OCI-LY7 (cell line): ENCODE data around the gene TGM2.

Experiments
- EZH2phosphoT487 ChIP-seq: fragments of 200-600 bp; sonication (generic); IDR thresholded peaks from 2 replicates; pipeline ENCODE4 v1.6.1; 2018; ENCODE audit warnings: low read depth, borderline replicate concordance, mild to moderate bottlenecking, mixed run types, antibody characterized with exemption, low read length, moderate library complexity, mixed read lengths
- TF ChIP-seq, protein P1 (sequence below): fragments of 200-600 bp; sonication (generic); conservative IDR thresholded peaks from 2 replicates; pipeline ENCODE4 v1.5.1; 2014; ENCODE audit warnings: mild to moderate bottlenecking, antibody characterized with exemption, low read length, moderate library complexity, mixed read lengths

GRCh38 chr20:38123021-38123587 lies 42.0 kb downstream of the TGM2 start:
- TF ChIP-seq, protein P1, sequence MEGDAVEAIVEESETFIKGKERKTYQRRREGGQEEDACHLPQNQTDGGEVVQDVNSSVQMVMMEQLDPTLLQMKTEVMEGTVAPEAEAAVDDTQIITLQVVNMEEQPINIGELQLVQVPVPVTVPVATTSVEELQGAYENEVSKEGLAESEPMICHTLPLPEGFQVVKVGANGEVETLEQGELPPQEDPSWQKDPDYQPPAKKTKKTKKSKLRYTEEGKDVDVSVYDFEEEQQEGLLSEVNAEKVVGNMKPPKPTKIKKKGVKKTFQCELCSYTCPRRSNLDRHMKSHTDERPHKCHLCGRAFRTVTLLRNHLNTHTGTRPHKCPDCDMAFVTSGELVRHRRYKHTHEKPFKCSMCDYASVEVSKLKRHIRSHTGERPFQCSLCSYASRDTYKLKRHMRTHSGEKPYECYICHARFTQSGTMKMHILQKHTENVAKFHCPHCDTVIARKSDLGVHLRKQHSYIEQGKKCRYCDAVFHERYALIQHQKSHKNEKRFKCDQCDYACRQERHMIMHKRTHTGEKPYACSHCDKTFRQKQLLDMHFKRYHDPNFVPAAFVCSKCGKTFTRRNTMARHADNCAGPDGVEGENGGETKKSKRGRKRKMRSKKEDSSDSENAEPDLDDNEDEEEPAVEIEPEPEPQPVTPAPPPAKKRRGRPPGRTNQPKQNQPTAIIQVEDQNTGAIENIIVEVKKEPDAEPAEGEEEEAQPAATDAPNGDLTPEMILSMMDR, result no peak
- TF ChIP-seq EZH2phosphoT487, result no peak
